HEK293 (cell line): ENCODE results near the gene UNC5B.

ENCODE experiments used
- CTCF ChIA-PET: fragments of 350-600 bp; formaldehyde crosslinking; extraction: SDS; loops from one replicate; lab custom pipeline; 2021; ENCODE audit warnings: antibody characterized with exemption; lab: Yijun Ruan, JAX
- POLR2A ChIA-PET: fragments of 300-600 bp; formaldehyde crosslinking; extraction: SDS; loops from one replicate; lab custom pipeline; 2020; ENCODE audit warnings: antibody characterized with exemption, inconsistent platforms; lab: Yijun Ruan, JAX
- H3K27ac ChIP-seq: fragments of 200-500 bp; sonication (Bioruptor generic); 2 replicates; pipeline ENCODE4 v1.5.1; 2014; ENCODE audit warnings: low read depth, low read length, control low read depth, inconsistent platforms; ENCODE audit errors: extremely low read depth
- H3K36me3 ChIP-seq, 2 experiments: fragments of 200-500 bp in 1 of 2; sonication (Bioruptor generic) in 1 of 2; 1 replicate in 1 of 2; 2 replicates in 1 of 2; pipeline ENCODE4 v1.5.1; 2014 to 2017; ENCODE audit warnings: inconsistent platforms in 2 of 2, low read length in 2 of 2; ENCODE audit not compliant: control insufficient read depth in 2 of 2, insufficient read depth in 1 of 2
- H3K4me1 ChIP-seq: fragments of 200-500 bp; sonication (Bioruptor generic); 2 replicates; pipeline ENCODE4 v1.5.1; 2014; ENCODE audit warnings: mild to moderate bottlenecking, low read length, inconsistent platforms; ENCODE audit not compliant: control insufficient read depth, insufficient read depth
- H3K4me3 ChIP-seq: 2 replicates; pipeline ENCODE4 v1.5.1; 2011; ENCODE audit warnings: low read depth, mild to moderate bottlenecking, control low read depth, low read length, moderate library complexity
- H3K9me3 ChIP-seq: fragments of 200-500 bp; sonication (Bioruptor generic); 2 replicates; pipeline ENCODE4 v1.5.1; 2014; ENCODE audit warnings: low read depth, low read length, inconsistent platforms; ENCODE audit not compliant: control insufficient read depth, insufficient read depth
- FEZF1 ChIP-seq: fragments of 450-650 bp; formaldehyde crosslinking; IDR thresholded peaks from 2 replicates; pipeline ENCODE4 v1.5.1; 2016; ENCODE audit warnings: missing biosample characterization, missing genetic modification characterization
- GLI2 ChIP-seq: fragments of 450-650 bp; formaldehyde crosslinking; IDR thresholded peaks from 2 replicates; pipeline ENCODE4; 2017; ENCODE audit warnings: missing biosample characterization, missing genetic modification characterization, low read depth, borderline replicate concordance
- GLIS2 ChIP-seq: fragments of 450-650 bp; formaldehyde crosslinking; IDR thresholded peaks from 2 replicates; pipeline ENCODE4 v1.5.1; 2016; ENCODE audit warnings: missing biosample characterization, missing genetic modification characterization
- KLF1 ChIP-seq: fragments of 450-650 bp; formaldehyde crosslinking; IDR thresholded peaks from 2 replicates; pipeline ENCODE4 v1.5.1; 2016; ENCODE audit warnings: missing biosample characterization, missing genetic modification characterization
- KLF9 ChIP-seq: fragments of 450-650 bp; formaldehyde crosslinking; IDR thresholded peaks from 2 replicates; pipeline ENCODE4 v1.5.1; 2016; ENCODE audit warnings: missing biosample characterization, missing genetic modification characterization, low read depth
- PRDM10 ChIP-seq: fragments of 450-650 bp; formaldehyde crosslinking; IDR thresholded peaks from 2 replicates; pipeline ENCODE4 v1.5.1; 2016; ENCODE audit warnings: missing biosample characterization, missing genetic modification characterization
- ZBTB17 ChIP-seq: fragments of 450-650 bp; formaldehyde crosslinking; IDR thresholded peaks from 2 replicates; pipeline ENCODE4 v1.5.1; 2016; ENCODE audit warnings: missing biosample characterization, missing genetic modification characterization
- ZFHX2 ChIP-seq: fragments of 450-650 bp; formaldehyde crosslinking; conservative IDR thresholded peaks from 2 replicates; pipeline ENCODE4 v1.5.1; 2016; ENCODE audit warnings: missing biosample characterization, missing genetic modification characterization
- ZNF132 ChIP-seq: fragments of 450-650 bp; formaldehyde crosslinking; IDR thresholded peaks from 2 replicates; pipeline ENCODE4 v1.5.1; 2017; ENCODE audit warnings: missing biosample characterization, missing genetic modification characterization, borderline replicate concordance
- ZNF169 ChIP-seq: fragments of 450-650 bp; formaldehyde crosslinking; IDR thresholded peaks from 2 replicates; pipeline ENCODE4 v1.5.1; 2016; ENCODE audit warnings: missing biosample characterization, missing genetic modification characterization
- ZNF18 ChIP-seq: fragments of 450-650 bp; formaldehyde crosslinking; IDR thresholded peaks from 2 replicates; pipeline ENCODE4 v1.5.1; 2016; ENCODE audit warnings: missing biosample characterization, missing genetic modification characterization
- ZNF26 ChIP-seq: fragments of 450-650 bp; formaldehyde crosslinking; IDR thresholded peaks from 2 replicates; pipeline ENCODE4 v1.5.1; 2016; ENCODE audit warnings: missing biosample characterization, missing genetic modification characterization
- ZNF280D ChIP-seq: fragments of 450-650 bp; formaldehyde crosslinking; IDR thresholded peaks from 2 replicates; pipeline ENCODE4 v1.5.1; 2016; ENCODE audit warnings: missing biosample characterization, missing genetic modification characterization
- ZNF423 ChIP-seq: fragments of 450-650 bp; formaldehyde crosslinking; IDR thresholded peaks from 2 replicates; pipeline ENCODE4 v1.5.1; 2016; ENCODE audit warnings: missing biosample characterization, missing genetic modification characterization
- ZNF433 ChIP-seq: fragments of 450-650 bp; formaldehyde crosslinking; IDR thresholded peaks from 2 replicates; pipeline ENCODE4 v1.5.1; 2016; ENCODE audit warnings: missing biosample characterization, missing genetic modification characterization, low read depth
- ZNF449 ChIP-seq: fragments of 450-650 bp; formaldehyde crosslinking; IDR thresholded peaks from 2 replicates; pipeline ENCODE4 v1.5.1; 2017; ENCODE audit warnings: missing biosample characterization, mild to moderate bottlenecking, missing genetic modification characterization, moderate library complexity
- ZNF521 ChIP-seq: fragments of 450-650 bp; formaldehyde crosslinking; IDR thresholded peaks from 2 replicates; pipeline ENCODE4 v1.5.1; 2017; ENCODE audit warnings: missing biosample characterization, mild to moderate bottlenecking, missing genetic modification characterization
- ZNF548 ChIP-seq: fragments of 450-650 bp; formaldehyde crosslinking; IDR thresholded peaks from 2 replicates; pipeline ENCODE4 v1.5.1; 2016; ENCODE audit warnings: missing biosample characterization, missing genetic modification characterization
- ZNF549 ChIP-seq: fragments of 450-650 bp; IDR thresholded peaks from 2 replicates; pipeline ENCODE4 v1.5.1; 2018; ENCODE audit warnings: missing biosample characterization, missing genetic modification characterization, mild to moderate bottlenecking, inconsistent platforms, moderate library complexity
- ZNF670 ChIP-seq: fragments of 450-650 bp; formaldehyde crosslinking; IDR thresholded peaks from 2 replicates; pipeline ENCODE4 v1.5.1; 2016; ENCODE audit warnings: missing biosample characterization, missing genetic modification characterization, low read depth
- ZNF701 ChIP-seq: fragments of 450-650 bp; formaldehyde crosslinking; IDR thresholded peaks from 2 replicates; pipeline ENCODE4 v1.5.1; 2016; ENCODE audit warnings: missing biosample characterization, missing genetic modification characterization
- ZNF768 ChIP-seq: fragments of 450-650 bp; formaldehyde crosslinking; IDR thresholded peaks from 2 replicates; pipeline ENCODE4 v1.5.1; 2018; ENCODE audit warnings: missing biosample characterization, mild to moderate bottlenecking, missing genetic modification characterization
- ZSCAN16 ChIP-seq: fragments of 450-650 bp; formaldehyde crosslinking; IDR thresholded peaks from 2 replicates; pipeline ENCODE4 v1.5.1; 2016; ENCODE audit warnings: missing biosample characterization, missing genetic modification characterization

UNC5B gene

GRCh38 chr10:71241830-71242621, 29.7 kb downstream of the UNC5B start:
- TF ChIP-seq ZNF26 (tag by site-specific recombination) (no peak), ZNF701 (tag by site-specific recombination) (no peak), ZNF132 (no peak), ZNF548 (tag by site-specific recombination) (no peak), GLIS2 (tag by site-specific recombination) (no peak), GLI2 (no peak), KLF1 (tag by site-specific recombination) (peak; percentile 24; the same call in 1 of the 2 replicates), ZNF549 (no peak), KLF9 (tag by site-specific recombination) (peak; percentile 46; the same call in 1 of the 2 replicates), ZNF768 (tag by site-specific recombination) (0 out of 2 replicates have a peak, but pooled peaks have one; percentile 30), ZNF670 (tag by site-specific recombination) (no peak), ZFHX2 (tag by site-specific recombination) (0 out of 2 replicates have a peak, but pooled peaks have one; percentile 30), ZNF18 (no peak), ZSCAN16 (tag by site-specific recombination) (no peak), ZBTB17 (tag by site-specific recombination) (no peak), FEZF1 (tag by site-specific recombination) (no peak)
- H3K4me1 ChIP-seq: peaks cover 26% of the 10 kb centered on the region
- no peaks in the 10 kb centered on the region for H3K9me3 ChIP-seq
- ChIA-PET POLR2A (interaction anchor here (1.4 kb wide), 1 partner anchor 30 kb away, joined by 4 read pairs; the partner anchor contains the start of gene UNC5B), CTCF (interaction anchor here (1.2 kb wide), 1 partner anchor 28 kb away, joined by 3 read pairs; no protein-coding TSS in a partner anchor)
- H3K27ac ChIP-seq: no peak overlapping the region
- H3K36me3 ChIP-seq: no peaks in the 10 kb centered on the region
- no peak overlapping the region for H3K4me3 ChIP-seq

- Histone ChIP-seq H3K27ac (no peak overlapping the region), H3K9me3 (no peaks in the 10 kb centered on the region), H3K4me1 (peaks cover 20% of the 10 kb centered on the region), H3K36me3 (no peaks in the 10 kb centered on the region), H3K4me3 (no peak overlapping the region)
- CTCF ChIA-PET: no interaction called here
- POLR2A ChIA-PET: no interaction called here
- TF ChIP-seq PRDM10 (no peak), ZNF423 (tag by site-specific recombination) (no peak), ZNF433 (tag by site-specific recombination) (no peak), ZNF521 (tag by site-specific recombination) (no peak), ZNF169 (no peak), ZNF449 (tag by site-specific recombination) (no peak), ZNF280D (tag by site-specific recombination) (no peak)
Measured at GRCh38 chr10:71242622-71243009, 30.2 kb downstream of the UNC5B start.
